Adrenal gland (tissue), 12 donors: ENCODE measurements around the gene SLCO1B3. TPM values are rescaled to one million over a fixed set of nuclear protein-coding genes. Genes with fewer than 3 reads are reported as not detected.

ENCODE experiments used
- DNase-seq, 7 donors: peaks; one replicate each; pipeline ENCODE4 v3.0.0-alpha.2; 2019 to 2020
- H3K27ac ChIP-seq, 5 donors: fragments of 200-600 bp; sonication (generic) in 4 of 5; 1 replicate in 3 of 5; 2 replicates in 2 of 5; pipeline versions ENCODE4 v1.5.1 to v1.8.0; 2016 to 2020; ENCODE audit warnings: mild to moderate bottlenecking in 1 of 5
- H3K27me3 ChIP-seq: fragments of 200-600 bp; 2 replicates; pipeline ENCODE4 v1.8.0; 2021
- H3K36me3 ChIP-seq, 2 donors: fragments of 200-600 bp; replicated peaks in 1 of 2; 1 replicate in 1 of 2; 2 replicates in 1 of 2; pipeline versions ENCODE4 v1.5.1 to v1.8.0; 2018 to 2022
- H3K4me1 ChIP-seq, 2 donors: fragments of 200-600 bp; replicated peaks in 1 of 2; 1 replicate in 1 of 2; 2 replicates in 1 of 2; pipeline versions ENCODE4 v1.5.1 to v1.8.0; 2018 to 2021
- H3K4me3 ChIP-seq, 4 donors: fragments of 200-600 bp; sonication (generic) in 3 of 4; one replicate each; pipeline ENCODE4 v1.5.1; 2016 to 2018
- H3K9me3 ChIP-seq, 3 donors: fragments of 200-600 bp; sonication (generic) in 1 of 3; replicated peaks in 1 of 3; 1 replicate in 2 of 3; 2 replicates in 1 of 3; pipeline versions ENCODE4 v1.5.1 to v1.8.0; 2016 to 2021
- CTCF ChIP-seq, 6 experiments: fragments of 450-650 bp in 4 of 6; fragments of 200-600 bp in 2 of 6; sonication (generic) in 1 of 6; IDR thresholded peaks; 1 replicate in 5 of 6; 2 replicates in 1 of 6; pipeline versions ENCODE4 v1.5.1 to v1.8.0; 2016 to 2021; ENCODE audit warnings: antibody characterized with exemption in 6 of 6, mild to moderate bottlenecking in 2 of 6, moderate library complexity in 1 of 6
- POLR2A ChIP-seq, 2 donors: fragments of 450-650 bp; IDR thresholded peaks; one replicate each; pipeline ENCODE4 v1.6.1; 2017; ENCODE audit warnings: antibody characterized with exemption in 2 of 2, mild to moderate bottlenecking in 2 of 2, moderate library complexity in 1 of 2
- WGBS, 4 donors: extraction: QIAGEN DNeasy Blood & Tissue Kit in 2 of 4; methylation state at CpG; one replicate each; pipeline versions ENCODE4 v1.1.5 to v1.1.7; 2013 to 2017; 5-methylcytosine and 5-hydroxymethylcytosine counted together
- intact Hi-C, 2 donors: fragments of 100-400 bp; cut with DNase I; formaldehyde crosslinking; loops; one replicate each; pipeline versions ENCODE4 v1.14.1 to v1.15.0; 2022 to 2023
- polyA plus RNA-seq, 3 donors: library from polyadenylated mRNA; stranded (reverse); fragments of 200-250 nt in 2 of 3; fragments of 350-450 nt in 1 of 3; fragmentation: Illumina TruSeq in 1 of 3; extraction: RNeasy Lipid Tissue Mini Kit (QIAGEN cat#74804) in 1 of 3; gene quantifications; one replicate each; pipeline ENCODE4 v1.2.3, GENCODE V29; 2013 to 2014
- total RNA-seq, 9 donors: library from RNA; depleted of rRNA in 4 of 9; stranded (reverse); fragments of >200 nt in 4 of 9; fragments of 120-200 nt in 1 of 9; fragmentation: NEBNext Ultra II Directional in 1 of 9; extraction: Animal tissue kit (Norgen Biotek cat#: 25700) in 1 of 9; gene quantifications; one replicate each; pipeline versions ENCODE4 v1.1.0 to v1.2.4, GENCODE V29; 2013 to 2023
- donor health status: healthy with polysubstance abuse.
- donor health status: Bipolar disorder and iron deficiency.
- donor health status: DM: yes; HTN: yes; CAD: no.
- donor health status: DM: no; HTN: no; CAD: no.
- donor health status: DM: no; HTN: no; CAD: no.
- donor health status: DM: yes; HTN: yes; CAD: no.

The SLCO1B3 gene
- total and polyA plus RNA-seq, 12 donors: 0.07 TPM; not detected in 11

- intact Hi-C loops: no loop called here
- DNase-seq: no peak
- TF ChIP-seq CTCF (IDR thresholded peaks at IDR 0.05) (no peak), POLR2A (IDR thresholded peaks at IDR 0.05) (no peak)
- H3K4me1 ChIP-seq: no peaks in the 10 kb centered on the region
- no peak overlapping the region for H3K4me3 ChIP-seq
- H3K9me3 ChIP-seq: no peaks in the 10 kb centered on the region
- no peaks in the 10 kb centered on the region for H3K27me3 ChIP-seq
- 43 to 56% (median 53%) methylated on average over 1 of the region's 1 CpG for WGBS, 4 donors
- H3K27ac ChIP-seq: no peak overlapping the region
- H3K36me3 ChIP-seq: no peaks in the 10 kb centered on the region
Measured at GRCh38 chr12:20805921-20806320, 4.6 kb upstream of the SLCO1B3 start.

- 84 to 94% (median 92%) methylated on average over 6 to 51 of the region's 51 CpGs for WGBS, 4 donors
- no peaks in the 10 kb centered on the region for H3K9me3 ChIP-seq
- no peaks in the 10 kb centered on the region for H3K27me3 ChIP-seq
- no peaks in the 10 kb centered on the region for H3K4me1 ChIP-seq
- H3K4me3 ChIP-seq: no peak overlapping the region
- no peak for DNase-seq
- H3K27ac ChIP-seq: no peak overlapping the region
- no peaks in the 10 kb centered on the region for H3K36me3 ChIP-seq
- TF ChIP-seq CTCF (IDR thresholded peaks at IDR 0.05) (no peak), POLR2A (IDR thresholded peaks at IDR 0.05) (no peak)
- intact Hi-C loops: no loop called here
Measured at GRCh38 chr12:20807192-20808080, 3.1 kb upstream of the SLCO1B3 start.

- Histone ChIP-seq H3K36me3 (no peaks in the 10 kb centered on the region), H3K4me1 (no peaks in the 10 kb centered on the region), H3K27me3 (no peaks in the 10 kb centered on the region), H3K27ac (no peak overlapping the region), H3K9me3 (no peaks in the 10 kb centered on the region), H3K4me3 (no peak overlapping the region)
- TF ChIP-seq POLR2A (IDR thresholded peaks at IDR 0.05): no peak
- WGBS, 4 donors: 30 to 69% (median 44%) methylated on average over 1 of the region's 1 CpG
- DNase-seq: no peak
- intact Hi-C loops: no loop called here
Measured at GRCh38 chr12:20808521-20808920, 2.0 kb upstream of the SLCO1B3 start.

- Histone ChIP-seq H3K9me3 (no peaks in the 10 kb centered on the region), H3K4me1 (no peaks in the 10 kb centered on the region), H3K4me3 (no peak overlapping the region), H3K27me3 (no peaks in the 10 kb centered on the region), H3K36me3 (no peaks in the 10 kb centered on the region), H3K27ac (no peak overlapping the region)
- no peak for TF ChIP-seq POLR2A (IDR thresholded peaks at IDR 0.05)
- no peak for TF ChIP-seq CTCF (IDR thresholded peaks at IDR 0.05)
- 86 to 92% (median 90%) methylated on average over 2 of the region's 2 CpGs for WGBS, 4 donors
- intact Hi-C loops: no loop called here
- DNase-seq: no peak
Measured at GRCh38 chr12:20815574-20815973, 5.1 kb downstream of the SLCO1B3 start.

GRCh38 chr12:20822415-20822814 is 11.9 kb downstream of the SLCO1B3 start:
- intact Hi-C loops: no loop called here
- Histone ChIP-seq H3K27ac (no peak overlapping the region), H3K36me3 (no peaks in the 10 kb centered on the region), H3K4me3 (no peak overlapping the region), H3K4me1 (no peaks in the 10 kb centered on the region), H3K27me3 (no peaks in the 10 kb centered on the region), H3K9me3 (no peaks in the 10 kb centered on the region)
- 82 to 91% (median 88%) methylated on average over 6 of the region's 6 CpGs for WGBS, 4 donors
- no peak for DNase-seq
- TF ChIP-seq POLR2A (IDR thresholded peaks at IDR 0.05) (no peak), CTCF (IDR thresholded peaks at IDR 0.05) (no peak)
